Pancreas (tissue), 10 donors: Measurements from ENCODE around the gene PSME3. TPM values are rescaled to one million over a fixed set of nuclear protein-coding genes. Genes with fewer than 3 reads are reported as not detected.

Source experiments
- ATAC-seq, 4 donors: fragments of 200-7000 bp; cut with Tn5 transposase; one replicate each; pipeline versions ENCODE4 v1.8.0 to v1.9.1; 2020; ENCODE audit warnings: mild to moderate bottlenecking in 4 of 4, moderate library complexity in 4 of 4
- DNase-seq, 6 donors: peaks; one replicate each; pipeline ENCODE4 v3.0.0-alpha.2; 2020
- FAIRE-seq: peaks from 2 replicates; lab custom pipeline; 2012; peaks lifted over from hg19 to GRCh38; lab: Jason Lieb, UNC
- H3K27ac ChIP-seq, 4 donors: fragments of 200-600 bp; sonication (generic); 1 replicate in 3 of 4; 2 replicates in 1 of 4; pipeline versions ENCODE4 v1.5.0 to v1.8.0; 2020
- H3K27me3 ChIP-seq, 4 donors: fragments of 200-600 bp; one replicate each; pipeline ENCODE4 v1.8.0; 2021
- H3K36me3 ChIP-seq, 3 donors: fragments of 200-600 bp; sonication (generic) in 1 of 3; one replicate each; pipeline versions ENCODE4 v1.5.0 to v1.8.0; 2020 to 2021
- H3K4me1 ChIP-seq, 3 donors: fragments of 200-600 bp; one replicate each; pipeline ENCODE4 v1.8.0; 2021
- H3K4me3 ChIP-seq, 4 donors: fragments of 200-600 bp; sonication (generic) in 2 of 4; one replicate each; pipeline versions ENCODE4 v1.5.0 to v1.8.0; 2020 to 2021
- H3K9me3 ChIP-seq, 4 donors: fragments of 200-600 bp; one replicate each; pipeline ENCODE4 v1.8.0; 2021
- CTCF ChIP-seq, 4 donors: fragments of 200-600 bp; sonication (generic) in 3 of 4; IDR thresholded peaks; one replicate each; pipeline versions ENCODE4 v1.5.0 to v1.8.0; 2021; ENCODE audit warnings: antibody characterized with exemption in 4 of 4
- WGBS, 2 donors: extraction: QIAGEN DNeasy Blood & Tissue Kit; methylation state at CpG; one replicate each; pipeline ENCODE4 v1.1.7; 2013; 5-methylcytosine and 5-hydroxymethylcytosine counted together
- intact Hi-C, 3 donors: fragments of 100-400 bp; cut with DNase I; formaldehyde crosslinking; loops; one replicate each; pipeline versions ENCODE4 v1.11.1 to v1.14.2; 2022
- polyA plus RNA-seq, 2 donors: library from polyadenylated mRNA; stranded (reverse); fragments of 200-250 nt; gene quantifications; one replicate each; pipeline ENCODE4 v1.2.3, GENCODE V29; 2013
- total RNA-seq, 6 donors: library from RNA; stranded (reverse); fragmentation: NEBNext Ultra II Directional in 4 of 6; extraction: Animal tissue kit (Norgen Biotek cat#: 25700) in 4 of 6; gene quantifications; one replicate each; pipeline versions ENCODE4 v1.2.1 to v1.2.4, GENCODE V29; 2021 to 2023
- donor health status: healthy with polysubstance abuse.
- donor health status: DM: no; HTN: no; CAD: no; lungs with moderate emphysema.
- donor health status: DM: no; HTN: no; CAD: no.
- donor health status: control.
- donor health status: control.
- donor health status: Bipolar disorder and iron deficiency.
- donor health status: DM: yes; HTN: yes; CAD: no.
- donor health status: DM: no; HTN: no; CAD: no.
- donor health status: DM: no; HTN: no; CAD: no.
- donor health status: DM: yes; HTN: yes; CAD: no.

The PSME3 gene, protein sequence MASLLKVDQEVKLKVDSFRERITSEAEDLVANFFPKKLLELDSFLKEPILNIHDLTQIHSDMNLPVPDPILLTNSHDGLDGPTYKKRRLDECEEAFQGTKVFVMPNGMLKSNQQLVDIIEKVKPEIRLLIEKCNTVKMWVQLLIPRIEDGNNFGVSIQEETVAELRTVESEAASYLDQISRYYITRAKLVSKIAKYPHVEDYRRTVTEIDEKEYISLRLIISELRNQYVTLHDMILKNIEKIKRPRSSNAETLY
- total RNA-seq (10 to 100 TPM; 25.8 to 51.6 (median 45.0) TPM), polyA plus RNA-seq (10 to 100 TPM; 17.8 to 27.7 TPM)

GRCh38 chr17:42832934-42833766, at the start of gene PSME3:
Gene PSME3 (plus strand): TSS chr17:42833397. CDS start chr17:42833632, 235 bp downstream.
- peak; percentile 92 to 98 (median 96) for ATAC-seq
- no peaks in the 10 kb centered on the region for H3K27me3 ChIP-seq
- peaks cover 0 to 22% (median 8%) of the 10 kb centered on the region in 3 donors for H3K36me3 ChIP-seq
- no peaks in the 10 kb centered on the region for H3K9me3 ChIP-seq
- peak within 1 kb of the TSS; percentile 72 to 88 (median 85) for H3K27ac ChIP-seq
- no peak for FAIRE-seq
- peaks cover 5 to 16% (median 11%) of the 10 kb centered on the region in 3 donors for H3K4me1 ChIP-seq
- peak within 1 kb of the TSS; percentile 69 to 98 (median 93) for H3K4me3 ChIP-seq
- DNase-seq, result peak; percentile 85 to 96 (median 90)
- intact Hi-C loops, result no loop called here
- TF ChIP-seq CTCF (IDR thresholded peaks at IDR 0.05), result no peak
- 0 to 1% methylated on average over 68 to 71 of the region's 71 CpGs for WGBS, 2 donors

- TF ChIP-seq CTCF (IDR thresholded peaks at IDR 0.05), result no peak
- Histone ChIP-seq H3K36me3 (peaks cover 0 to 8% (median 0%) of the 10 kb centered on the region in 3 donors), H3K9me3 (no peaks in the 10 kb centered on the region), H3K4me1 (peaks cover 0 to 9% (median 0%) of the 10 kb centered on the region in 3 donors), H3K4me3 (no peak overlapping the region), H3K27ac (no peak overlapping the region), H3K27me3 (peaks cover 0 to 12% (median 2%) of the 10 kb centered on the region in 4 donors)
- DNase-seq (no peak), FAIRE-seq (no peak), ATAC-seq (no peak)
- 24 to 25% methylated on average over 22 of the region's 22 CpGs for WGBS, 2 donors
- intact Hi-C loops, result no loop called here
These were observed 49.4 kb upstream of the PSME3 start for GRCh38 chr17:42783791-42784138.

DNA sequence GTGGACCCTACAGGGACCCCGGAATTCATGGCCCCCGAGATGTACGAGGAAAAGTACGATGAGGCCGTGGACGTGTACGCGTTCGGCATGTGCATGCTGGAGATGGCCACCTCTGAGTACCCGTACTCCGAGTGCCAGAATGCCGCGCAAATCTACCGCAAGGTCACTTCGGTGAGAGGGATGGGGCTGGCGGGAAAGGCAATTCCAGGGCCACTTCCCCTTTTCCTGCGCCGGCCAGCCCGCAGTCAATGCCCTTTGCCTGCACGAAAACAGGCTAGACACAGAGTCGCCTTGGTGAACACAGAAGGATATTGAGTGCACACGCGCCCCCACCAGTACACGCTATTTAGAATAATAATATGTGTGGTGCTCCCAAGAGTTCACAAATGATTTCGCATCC, 48.8 kb upstream of the PSME3 start:
- no peaks in the 10 kb centered on the region for H3K9me3 ChIP-seq
- FAIRE-seq, result no peak
- no peak for DNase-seq
- intact Hi-C loops, result no loop called here
- H3K4me3 ChIP-seq, result no peak overlapping the region
- WGBS, 2 donors, result 24 to 26% methylated on average over 25 of the region's 25 CpGs
- peaks cover 0 to 9% (median 0%) of the 10 kb centered on the region in 3 donors for H3K4me1 ChIP-seq
- H3K27me3 ChIP-seq, result peaks cover 0 to 12% (median 2%) of the 10 kb centered on the region in 4 donors
- no peak for TF ChIP-seq CTCF (IDR thresholded peaks at IDR 0.05)
- no peak overlapping the region for H3K27ac ChIP-seq
- peaks cover 0 to 3% (median 0%) of the 10 kb centered on the region in 3 donors for H3K36me3 ChIP-seq
- ATAC-seq, result peak in 1 of 4 donors; percentile 14

DNA sequence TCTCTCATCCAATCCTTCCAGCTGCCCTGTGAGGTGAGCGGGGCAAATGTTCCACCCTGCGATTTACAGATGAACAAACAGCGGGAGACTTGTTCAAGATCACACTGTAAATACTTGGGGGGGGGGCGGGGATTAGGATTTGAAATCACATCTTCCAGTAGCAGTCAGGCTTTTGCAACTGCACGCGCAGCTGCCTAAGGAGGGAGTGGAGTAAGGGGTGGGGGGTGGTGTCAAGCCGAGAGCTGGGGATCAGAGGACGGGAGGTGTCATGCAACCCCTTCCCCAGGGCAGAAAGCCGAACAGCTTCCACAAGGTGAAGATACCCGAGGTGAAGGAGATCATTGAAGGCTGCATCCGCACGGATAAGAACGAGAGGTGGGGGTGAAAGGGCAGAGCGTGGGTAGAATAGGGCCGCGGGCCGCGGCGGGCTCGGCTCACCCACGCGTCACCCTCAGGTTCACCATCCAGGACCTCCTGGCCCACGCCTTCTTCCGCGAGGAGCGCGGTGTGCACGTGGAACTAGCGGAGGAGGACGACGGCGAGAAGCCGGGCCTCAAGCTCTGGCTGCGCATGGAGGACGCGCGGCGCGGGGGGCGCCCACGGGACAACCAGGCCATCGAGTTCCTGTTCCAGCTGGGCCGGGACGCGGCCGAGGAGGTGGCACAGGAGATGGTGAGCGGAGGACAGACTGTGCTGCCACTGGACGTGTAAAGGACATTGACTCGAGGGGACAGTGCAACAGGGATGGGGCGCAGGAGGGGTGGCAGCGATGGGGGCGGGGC, 48.2 kb upstream of the PSME3 start:
- peaks cover 0 to 9% (median 0%) of the 10 kb centered on the region in 3 donors for H3K4me1 ChIP-seq
- H3K27ac ChIP-seq, result no peak overlapping the region
- no peaks in the 10 kb centered on the region for H3K36me3 ChIP-seq
- intact Hi-C loops, result no loop called here
- FAIRE-seq (no peak), ATAC-seq (no peak), DNase-seq (peak in 1 of 6 donors; percentile 67)
- H3K27me3 ChIP-seq, result peaks cover 0 to 12% (median 2%) of the 10 kb centered on the region in 4 donors
- H3K9me3 ChIP-seq, result no peaks in the 10 kb centered on the region
- no peak for TF ChIP-seq CTCF (IDR thresholded peaks at IDR 0.05)
- H3K4me3 ChIP-seq, result no peak overlapping the region
- WGBS, 2 donors, result 17 to 20% methylated on average over 47 to 52 of the region's 52 CpGs
